Activated B cell treated with CpG ODN at 0.5 μM for 24 hours (primary cell): ENCODE data around the gene STIM1. TPM values are rescaled to one million over a fixed set of nuclear protein-coding genes. Genes with fewer than 3 reads are reported as not detected.
A peak's percentile ranks its signal among the peaks of the same experiment; 100 is the strongest.

Experiments
- ATAC-seq: fragments of 200-7000 bp; cut with Tn5 transposase; one replicate; pipeline ENCODE4 v1.10.0; 2021; ENCODE audit warnings: low read depth, mild to moderate bottlenecking, moderate library complexity
- CTCF ChIA-PET: fragments of 350-600 bp; sonication (Branson Sonifier 250); formaldehyde crosslinking; loops from one replicate; lab custom pipeline; 2021; ENCODE audit warnings: antibody characterized with exemption; lab: Charles Lee
- POLR2A ChIA-PET: fragments of 350-600 bp; sonication (Branson Sonifier 250); formaldehyde crosslinking; loops from one replicate; lab custom pipeline; 2021; ENCODE audit warnings: antibody characterized with exemption; lab: Charles Lee
- DNase-seq: peaks from one replicate; pipeline ENCODE4 v3.0.0; 2022
- H3K27ac Mint-ChIP-seq: one replicate; pipeline ENCODE4 v1.8.0; 2020; ENCODE audit warnings: mixed read lengths
- H3K27me3 Mint-ChIP-seq: one replicate; pipeline ENCODE4 v1.8.0; 2021; ENCODE audit warnings: mixed read lengths
- H3K36me3 Mint-ChIP-seq: one replicate; pipeline ENCODE4 v1.8.0; 2021; ENCODE audit warnings: low read depth, mixed read lengths
- H3K4me1 Mint-ChIP-seq: one replicate; pipeline ENCODE4 v1.8.0; 2021; ENCODE audit warnings: mixed read lengths
- H3K4me3 Mint-ChIP-seq: one replicate; pipeline ENCODE4 v1.8.0; 2020; ENCODE audit warnings: mild to moderate bottlenecking, mixed read lengths
- H3K9me3 Mint-ChIP-seq: one replicate; pipeline ENCODE4 v1.8.0; 2020; ENCODE audit warnings: mixed read lengths
- intact Hi-C: fragments of 100-400 bp; cut with micrococcal nuclease; formaldehyde crosslinking; loops from one replicate; pipeline ENCODE4 v1.15.1; 2024
- total RNA-seq: library from RNA; stranded (reverse); gene quantifications from 2 replicates; pipeline ENCODE4 v1.2.3, GENCODE V29; 2022
- TF ChIP-seq, protein P1 (sequence below): fragments of 200-600 bp; IDR thresholded peaks from one replicate; pipeline ENCODE4 v1.8.0; 2022; ENCODE audit warnings: antibody characterized with exemption, mild to moderate bottlenecking

The STIM1 gene
- total RNA-seq, 1 donor from 2014 or later: 38.4 TPM

DNA sequence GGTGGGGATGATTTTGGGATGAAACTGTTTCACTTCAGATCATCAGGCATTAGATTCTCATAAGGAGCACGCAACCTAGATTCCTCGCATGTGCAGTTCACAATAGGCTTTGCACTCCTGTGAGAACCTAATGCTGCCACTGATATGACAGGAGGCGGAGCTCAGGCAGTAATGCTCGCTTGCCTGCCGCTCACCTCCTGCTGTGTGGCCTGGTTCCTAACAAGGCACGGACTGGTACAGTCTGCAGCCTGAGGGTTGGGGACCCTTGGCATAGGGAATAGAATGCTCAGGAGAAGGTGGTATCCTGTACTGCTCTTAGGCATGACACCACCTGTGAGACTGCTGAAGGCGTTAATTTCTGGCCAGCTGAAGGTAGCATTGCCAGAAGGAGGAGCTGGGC is 47.0 kb downstream of the STIM1 start:
- H3K36me3 Mint-ChIP-seq: no peaks in the 10 kb centered on the region
- H3K9me3 Mint-ChIP-seq: no peaks in the 10 kb centered on the region
- ChIA-PET CTCF (interaction anchor here (1.1 to 3.4 kb wide), 4 partner anchors 22 to 53 kb away, joined by 3 to 21 read pairs (median 8); partner anchors contain the start of gene STIM1), POLR2A (interaction anchor here (1.2 to 3.2 kb wide), 3 partner anchors 31 to 61 kb away, joined by 3 to 19 read pairs (median 3); partner anchors contain the start of gene STIM1)
- no peak for ATAC-seq
- no peak for DNase-seq
- peaks cover 71% of the 10 kb centered on the region for H3K4me1 Mint-ChIP-seq
- peak overlapping the region; percentile 39 for H3K4me3 Mint-ChIP-seq
- intact Hi-C loops: no loop called here
- H3K27ac Mint-ChIP-seq: peak overlapping the region; percentile 72
- no peaks in the 10 kb centered on the region for H3K27me3 Mint-ChIP-seq
- TF ChIP-seq, protein P1, sequence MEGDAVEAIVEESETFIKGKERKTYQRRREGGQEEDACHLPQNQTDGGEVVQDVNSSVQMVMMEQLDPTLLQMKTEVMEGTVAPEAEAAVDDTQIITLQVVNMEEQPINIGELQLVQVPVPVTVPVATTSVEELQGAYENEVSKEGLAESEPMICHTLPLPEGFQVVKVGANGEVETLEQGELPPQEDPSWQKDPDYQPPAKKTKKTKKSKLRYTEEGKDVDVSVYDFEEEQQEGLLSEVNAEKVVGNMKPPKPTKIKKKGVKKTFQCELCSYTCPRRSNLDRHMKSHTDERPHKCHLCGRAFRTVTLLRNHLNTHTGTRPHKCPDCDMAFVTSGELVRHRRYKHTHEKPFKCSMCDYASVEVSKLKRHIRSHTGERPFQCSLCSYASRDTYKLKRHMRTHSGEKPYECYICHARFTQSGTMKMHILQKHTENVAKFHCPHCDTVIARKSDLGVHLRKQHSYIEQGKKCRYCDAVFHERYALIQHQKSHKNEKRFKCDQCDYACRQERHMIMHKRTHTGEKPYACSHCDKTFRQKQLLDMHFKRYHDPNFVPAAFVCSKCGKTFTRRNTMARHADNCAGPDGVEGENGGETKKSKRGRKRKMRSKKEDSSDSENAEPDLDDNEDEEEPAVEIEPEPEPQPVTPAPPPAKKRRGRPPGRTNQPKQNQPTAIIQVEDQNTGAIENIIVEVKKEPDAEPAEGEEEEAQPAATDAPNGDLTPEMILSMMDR: no peak

DNA sequence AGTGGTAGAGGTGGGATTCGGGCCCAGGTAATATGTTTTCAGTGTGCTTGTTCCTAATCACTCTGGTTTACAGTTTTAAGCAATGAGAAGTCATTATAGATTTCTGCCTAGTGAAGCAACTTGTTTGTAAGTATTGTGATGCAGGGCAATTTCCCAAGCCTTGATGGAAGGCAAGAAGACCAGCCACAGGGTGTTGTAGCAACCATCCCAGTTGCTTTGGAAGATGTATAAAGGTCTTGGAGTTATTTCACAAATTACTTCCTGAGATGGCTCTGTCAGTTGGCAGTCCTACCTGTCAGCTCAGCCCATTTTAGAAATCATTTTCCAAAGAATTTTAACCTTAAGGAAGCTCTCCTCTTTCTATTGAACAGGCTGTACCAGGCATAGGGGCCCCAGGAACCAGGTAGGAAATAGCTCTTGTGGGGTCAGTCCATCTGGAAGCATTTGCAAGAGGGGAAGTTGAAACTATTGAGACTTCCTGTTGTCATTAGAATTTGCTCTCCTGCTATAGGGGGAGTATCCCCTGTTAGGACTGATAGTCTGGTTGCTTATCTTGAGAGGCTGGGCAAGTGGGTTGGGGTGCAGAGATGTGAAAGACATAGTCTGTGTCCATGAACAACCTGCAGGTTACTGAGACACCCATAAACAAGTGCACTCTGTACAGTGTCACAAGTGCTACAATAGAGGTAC is 47.9 kb downstream of the STIM1 start:
- ChIA-PET POLR2A (interaction anchor here (0.7 to 3.2 kb wide), 5 partner anchors 8 to 62 kb away, joined by 3 to 19 read pairs (median 5); partner anchors contain the start of gene STIM1), CTCF (interaction anchor here (1.1 to 3.4 kb wide), 3 partner anchors 23 to 54 kb away, joined by 3 to 21 read pairs (median 5); partner anchors contain the start of gene STIM1)
- Mint-ChIP-seq H3K4me3 (peak overlapping the region; percentile 37), H3K9me3 (no peaks in the 10 kb centered on the region), H3K4me1 (peaks cover 76% of the 10 kb centered on the region), H3K36me3 (no peaks in the 10 kb centered on the region), H3K27ac (peak overlapping the region; percentile 53), H3K27me3 (no peaks in the 10 kb centered on the region)
- ATAC-seq (peak; percentile 59), DNase-seq (no peak)
- intact Hi-C loops: loop anchor here (1.0 kb wide), 1 partner anchor 9 kb away; no protein-coding TSS in a partner anchor
- TF ChIP-seq, protein P1: no peak

GRCh38 chr11:3904228-3904627 is 48.8 kb downstream of the STIM1 start:
- no peaks in the 10 kb centered on the region for H3K9me3 Mint-ChIP-seq
- H3K4me3 Mint-ChIP-seq: no peak overlapping the region
- intact Hi-C loops: no loop called here
- H3K36me3 Mint-ChIP-seq: no peaks in the 10 kb centered on the region
- H3K27ac Mint-ChIP-seq: no peak overlapping the region
- DNase-seq (no peak), ATAC-seq (no peak)
- CTCF ChIA-PET: interaction anchor here (3.4 kb wide), 1 partner anchor 50 kb away, joined by 21 read pairs; the partner anchor contains the start of gene STIM1
- H3K4me1 Mint-ChIP-seq: peaks cover 80% of the 10 kb centered on the region
- POLR2A ChIA-PET: interaction anchor here (0.7 to 1.6 kb wide), 3 partner anchors 9 to 24 kb away, joined by 5 to 6 read pairs (median 5); no protein-coding TSS in a partner anchor
- TF ChIP-seq, protein P1: no peak
- H3K27me3 Mint-ChIP-seq: no peaks in the 10 kb centered on the region

GRCh38 chr11:3905080-3905953 is 49.9 kb downstream of the STIM1 start:
- intact Hi-C loops: loop anchor here (5.0 kb wide), 1 partner anchor 37 kb away; no protein-coding TSS in a partner anchor
- ATAC-seq: peak; percentile 79
- Mint-ChIP-seq H3K36me3 (no peaks in the 10 kb centered on the region), H3K4me1 (peaks cover 84% of the 10 kb centered on the region), H3K27me3 (no peaks in the 10 kb centered on the region), H3K4me3 (peak overlapping the region; percentile 17), H3K9me3 (no peaks in the 10 kb centered on the region), H3K27ac (peak overlapping the region; percentile 8)
- TF ChIP-seq, protein P1: no peak
- no peak for DNase-seq
- POLR2A ChIA-PET: interaction anchor here (0.7 to 2.3 kb wide), 10 partner anchors 8 to 64 kb away, joined by 3 to 19 read pairs (median 6); partner anchors contain the start of gene STIM1
- CTCF ChIA-PET: interaction anchor here (0.8 to 3.4 kb wide), 2 partner anchors 51 kb away, joined by 4 to 21 read pairs; partner anchors contain the start of gene STIM1
